Tibial nerve (tissue), 4 donors: ENCODE results near the gene ERC2. TPM values are rescaled to one million over a fixed set of nuclear protein-coding genes. Genes with fewer than 3 reads are reported as not detected.

ENCODE experiments used
- DNase-seq, 2 donors: peaks; one replicate each; pipeline ENCODE4 v3.0.0-alpha.2; 2019; ENCODE audit warnings: low spot score in 2 of 2
- H3K27ac ChIP-seq, 4 donors: fragments of 200-600 bp; sonication (generic) in 3 of 4; one replicate each; pipeline ENCODE4 v1.5.1; 2017 to 2019; ENCODE audit warnings: mild to moderate bottlenecking in 1 of 4
- H3K27me3 ChIP-seq, 2 donors: fragments of 200-600 bp; sonication (generic) in 1 of 2; one replicate each; pipeline versions ENCODE4 v1.5.1 to v1.6.0; 2017 to 2019
- H3K36me3 ChIP-seq, 3 donors: fragments of 200-600 bp; sonication (generic); one replicate each; pipeline ENCODE4 v1.5.1; 2018 to 2019
- H3K4me1 ChIP-seq, 4 donors: fragments of 200-600 bp; sonication (generic) in 3 of 4; one replicate each; pipeline ENCODE4 v1.5.1; 2017 to 2019
- H3K4me3 ChIP-seq, 4 donors: fragments of 200-600 bp; sonication (generic) in 3 of 4; one replicate each; pipeline ENCODE4 v1.5.1; 2017 to 2019; ENCODE audit warnings: mild to moderate bottlenecking in 1 of 4, moderate library complexity in 1 of 4
- H3K9me3 ChIP-seq, 4 donors: fragments of 200-600 bp; sonication (generic) in 3 of 4; one replicate each; pipeline ENCODE4 v1.5.1; 2017 to 2019
- CTCF ChIP-seq, 5 experiments: fragments of 200-600 bp in 3 of 5; fragments of 450-650 bp in 2 of 5; sonication (generic) in 3 of 5; IDR thresholded peaks; one replicate each; pipeline ENCODE4 v1.5.1; 2016 to 2019; ENCODE audit warnings: antibody characterized with exemption in 5 of 5, mild to moderate bottlenecking in 3 of 5, moderate library complexity in 2 of 5
- EP300 ChIP-seq, 2 donors: sonication (generic); formaldehyde crosslinking; IDR thresholded peaks; one replicate each; pipeline ENCODE4 v1.6.1; 2017; ENCODE audit warnings: antibody characterized with exemption in 2 of 2, mild to moderate bottlenecking in 1 of 2
- POLR2A ChIP-seq, 2 donors: fragments of 450-650 bp; IDR thresholded peaks; one replicate each; pipeline ENCODE4 v1.6.1; 2017; ENCODE audit warnings: antibody characterized with exemption in 2 of 2, mild to moderate bottlenecking in 2 of 2, moderate library complexity in 2 of 2
- WGBS, 2 donors: methylation state at CpG; one replicate each; pipeline ENCODE4 v1.1.5; 2018; 5-methylcytosine and 5-hydroxymethylcytosine counted together
- total RNA-seq, 4 donors: library from RNA; depleted of rRNA; stranded (reverse); fragments of >200 nt; gene quantifications; one replicate each; pipeline ENCODE4 v1.1.0, GENCODE V29; 2016

The ERC2 gene
- total RNA-seq, 4 donors from 2014 or later: 0.84 to 0.98 (median 0.90) TPM; not detected in 1

- Histone ChIP-seq H3K27ac (no peak overlapping the region), H3K4me3 (no peak overlapping the region), H3K36me3 (no peaks in the 10 kb centered on the region), H3K4me1 (no peaks in the 10 kb centered on the region), H3K9me3 (no peaks in the 10 kb centered on the region), H3K27me3 (no peaks in the 10 kb centered on the region)
- 80 to 83% methylated on average over 3 of the region's 3 CpGs for WGBS, 2 donors
- TF ChIP-seq EP300 (IDR thresholded peaks at IDR 0.05) (no peak), CTCF (IDR thresholded peaks at IDR 0.05) (no peak), POLR2A (IDR thresholded peaks at IDR 0.05) (no peak)
- DNase-seq: no peak
Observed at GRCh38 chr3:55903680-55904079, 564.6 kb downstream of the ERC2 start.

GRCh38 chr3:55902221-55902900 is 565.9 kb downstream of the ERC2 start:
- Histone ChIP-seq H3K9me3 (no peaks in the 10 kb centered on the region), H3K27ac (no peak overlapping the region), H3K4me3 (no peak overlapping the region), H3K27me3 (no peaks in the 10 kb centered on the region), H3K4me1 (no peaks in the 10 kb centered on the region), H3K36me3 (no peaks in the 10 kb centered on the region)
- DNase-seq: no peak
- TF ChIP-seq EP300 (IDR thresholded peaks at IDR 0.05): no peak
- TF ChIP-seq CTCF (IDR thresholded peaks at IDR 0.05): no peak
- no peak for TF ChIP-seq POLR2A (IDR thresholded peaks at IDR 0.05)
- 41 to 54% methylated on average over 14 of the region's 14 CpGs for WGBS, 2 donors

- TF ChIP-seq POLR2A (IDR thresholded peaks at IDR 0.05): no peak
- no peak for TF ChIP-seq EP300 (IDR thresholded peaks at IDR 0.05)
- no peak for TF ChIP-seq CTCF (IDR thresholded peaks at IDR 0.05)
Observed at GRCh38 chr3:55899887-55900286, 568.4 kb downstream of the ERC2 start.

GRCh38 chr3:55897573-55898224 is 570.6 kb downstream of the ERC2 start:
- Histone ChIP-seq H3K9me3 (no peaks in the 10 kb centered on the region), H3K4me3 (no peak overlapping the region), H3K27ac (no peak overlapping the region), H3K27me3 (no peaks in the 10 kb centered on the region), H3K4me1 (no peaks in the 10 kb centered on the region), H3K36me3 (no peaks in the 10 kb centered on the region)
- 40 to 45% methylated on average over 4 of the region's 4 CpGs for WGBS, 2 donors
- no peak for TF ChIP-seq POLR2A (IDR thresholded peaks at IDR 0.05)
- no peak for TF ChIP-seq CTCF (IDR thresholded peaks at IDR 0.05)
- no peak for TF ChIP-seq EP300 (IDR thresholded peaks at IDR 0.05)
- DNase-seq: no peak

More at GRCh38 chr3:55899887-55900286, 568.4 kb downstream of the ERC2 start:
- H3K4me3 ChIP-seq: no peak overlapping the region
- no peaks in the 10 kb centered on the region for H3K9me3 ChIP-seq
- no peaks in the 10 kb centered on the region for H3K36me3 ChIP-seq
- H3K27ac ChIP-seq: no peak overlapping the region
- no peaks in the 10 kb centered on the region for H3K27me3 ChIP-seq
- H3K4me1 ChIP-seq: no peaks in the 10 kb centered on the region
- 62 to 75% methylated on average over 3 of the region's 3 CpGs for WGBS, 2 donors
- DNase-seq: no peak

GRCh38 chr3:55895897-55896566 is 572.2 kb downstream of the ERC2 start:
- no peak overlapping the region for H3K4me3 ChIP-seq

More at GRCh38 chr3:55895897-55896566, 572.2 kb downstream of the ERC2 start:
- WGBS, 2 donors: 83 to 85% methylated on average over 5 of the region's 5 CpGs
- no peaks in the 10 kb centered on the region for H3K27me3 ChIP-seq
- H3K36me3 ChIP-seq: no peaks in the 10 kb centered on the region
- H3K4me1 ChIP-seq: no peaks in the 10 kb centered on the region
- no peak for DNase-seq
- no peaks in the 10 kb centered on the region for H3K9me3 ChIP-seq
- TF ChIP-seq CTCF (IDR thresholded peaks at IDR 0.05): no peak
- no peak for TF ChIP-seq EP300 (IDR thresholded peaks at IDR 0.05)
- TF ChIP-seq POLR2A (IDR thresholded peaks at IDR 0.05): no peak
- H3K27ac ChIP-seq: no peak overlapping the region
